Natural killer cell (primary cell): ENCODE results near the gene IGSF8. TPM values are rescaled to one million over a fixed set of nuclear protein-coding genes. Genes with fewer than 3 reads are reported as not detected.

ENCODE experiments used
- ATAC-seq, 3 donors: fragments of 150-1000 bp in 2 of 3; fragments of 200-7000 bp in 1 of 3; cut with Tn5 transposase; 1 replicate in 1 of 3; 2 replicates in 2 of 3; pipeline ENCODE4 v1.10.0; 2021; ENCODE audit warnings: mild to moderate bottlenecking in 2 of 3, moderate library complexity in 2 of 3
- DNase-seq, 2 donors: peaks; one replicate each; pipeline versions ENCODE4 v3.0.0 to v3.0.0-alpha.2; 2013 to 2021; ENCODE audit warnings: mixed read lengths in 1 of 2
- H3K27ac ChIP-seq: one replicate; pipeline ENCODE4 v1.5.1; 2013; ENCODE audit warnings: mild to moderate bottlenecking, low read length
- H3K27me3 ChIP-seq: one replicate; pipeline ENCODE4 v1.6.1; 2013; ENCODE audit warnings: low read length; ENCODE audit not compliant: control insufficient read depth, insufficient read depth
- H3K36me3 ChIP-seq: one replicate; pipeline ENCODE4 v1.6.1; 2013; ENCODE audit warnings: low read length; ENCODE audit not compliant: control insufficient read depth, insufficient read depth
- H3K4me1 ChIP-seq: one replicate; pipeline ENCODE4 v1.6.1; 2013; ENCODE audit warnings: low read length; ENCODE audit not compliant: control insufficient read depth, insufficient read depth
- H3K4me3 ChIP-seq: one replicate; pipeline ENCODE4 v1.5.1; 2013; ENCODE audit warnings: low read length
- H3K9me3 ChIP-seq: one replicate; pipeline ENCODE4 v1.6.1; 2013; ENCODE audit warnings: low read length; ENCODE audit not compliant: control insufficient read depth, insufficient read depth
- H3K27ac Mint-ChIP-seq, 2 donors: one replicate each; pipeline ENCODE4 v1.8.0; 2022; ENCODE audit warnings: mild to moderate bottlenecking in 2 of 2, mixed read lengths in 2 of 2, moderate library complexity in 1 of 2
- H3K27me3 Mint-ChIP-seq, 2 donors: one replicate each; pipeline ENCODE4 v1.8.0; 2022; ENCODE audit warnings: low read depth in 2 of 2, mixed read lengths in 2 of 2
- H3K36me3 Mint-ChIP-seq: one replicate; pipeline ENCODE4 v1.8.0; 2022; ENCODE audit warnings: mixed read lengths
- H3K4me1 Mint-ChIP-seq, 2 donors: one replicate each; pipeline ENCODE4 v1.8.0; 2022; ENCODE audit warnings: mixed read lengths in 2 of 2
- H3K4me3 Mint-ChIP-seq: one replicate; pipeline ENCODE4 v1.8.0; 2022; ENCODE audit warnings: mild to moderate bottlenecking, moderate library complexity, mixed read lengths
- H3K9me3 Mint-ChIP-seq, 2 donors: one replicate each; pipeline ENCODE4 v1.8.0; 2022; ENCODE audit warnings: mixed read lengths in 2 of 2
- WGBS: methylation state at CpG from one replicate; pipeline ENCODE4 v1.1.7; 2013; ENCODE audit warnings: missing lambda C conversion rate; ENCODE audit not compliant: insufficient coverage; 5-methylcytosine and 5-hydroxymethylcytosine counted together
- intact Hi-C: fragments of 100-400 bp; cut with micrococcal nuclease; formaldehyde crosslinking; loops from one replicate; pipeline ENCODE4 v1.14.2; 2022
- total RNA-seq, 4 donors: library from RNA; stranded (reverse); fragments of 120-200 nt in 1 of 4; gene quantifications; one replicate each; pipeline versions ENCODE4 v1.2.3 to v1.2.4, GENCODE V29; 2013 to 2022
- TF ChIP-seq, protein P1 (sequence below): fragments of 200-600 bp; IDR thresholded peaks from one replicate; pipeline ENCODE4 v1.8.0; 2022; ENCODE audit warnings: antibody characterized with exemption

The IGSF8 gene
- total RNA-seq, 3 donors from 2014 or later (not counting 1 experiment from before 2014, with no cell fraction given) = 26.3 to 35.3 (median 32.1) TPM

DNA sequence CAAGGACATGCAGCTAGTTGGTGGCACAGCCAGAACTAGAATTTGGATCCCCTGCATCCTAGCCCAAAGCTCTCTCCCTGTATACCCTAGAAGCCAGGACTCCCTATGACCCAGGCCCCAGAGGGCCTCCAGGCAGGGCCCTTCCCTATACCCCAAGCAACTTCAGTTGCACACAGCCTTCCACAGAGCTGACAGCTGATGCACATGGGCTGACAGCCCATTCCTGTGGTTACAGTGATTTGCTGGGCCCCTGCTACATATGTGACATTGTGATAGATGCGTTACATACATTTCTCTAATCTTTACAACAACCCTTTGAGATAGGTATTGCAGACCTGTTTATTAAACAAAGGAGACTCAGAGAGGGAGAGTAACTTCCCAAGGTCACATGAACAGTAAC is 23.0 kb upstream of the IGSF8 start:
- no peaks in the 10 kb centered on the region for H3K36me3 Mint-ChIP-seq
- Histone ChIP-seq H3K36me3 (no peaks in the 10 kb centered on the region), H3K9me3 (no peaks in the 10 kb centered on the region), H3K4me3 (no peak overlapping the region), H3K4me1 (no peaks in the 10 kb centered on the region), H3K27ac (no peak overlapping the region), H3K27me3 (no peaks in the 10 kb centered on the region)
- H3K27ac Mint-ChIP-seq = no peak overlapping the region
- H3K27me3 Mint-ChIP-seq = peaks cover 0 to 16% of the 10 kb centered on the region in 2 donors
- intact Hi-C loops = no loop called here
- no peaks in the 10 kb centered on the region for H3K9me3 Mint-ChIP-seq
- no peak overlapping the region for H3K4me3 Mint-ChIP-seq
- no peaks in the 10 kb centered on the region for H3K4me1 Mint-ChIP-seq
- no CpG with 5 or more reads among the region's 1 CpG for WGBS
- DNase-seq = no peak
- no peak for ATAC-seq
- TF ChIP-seq, protein P1, sequence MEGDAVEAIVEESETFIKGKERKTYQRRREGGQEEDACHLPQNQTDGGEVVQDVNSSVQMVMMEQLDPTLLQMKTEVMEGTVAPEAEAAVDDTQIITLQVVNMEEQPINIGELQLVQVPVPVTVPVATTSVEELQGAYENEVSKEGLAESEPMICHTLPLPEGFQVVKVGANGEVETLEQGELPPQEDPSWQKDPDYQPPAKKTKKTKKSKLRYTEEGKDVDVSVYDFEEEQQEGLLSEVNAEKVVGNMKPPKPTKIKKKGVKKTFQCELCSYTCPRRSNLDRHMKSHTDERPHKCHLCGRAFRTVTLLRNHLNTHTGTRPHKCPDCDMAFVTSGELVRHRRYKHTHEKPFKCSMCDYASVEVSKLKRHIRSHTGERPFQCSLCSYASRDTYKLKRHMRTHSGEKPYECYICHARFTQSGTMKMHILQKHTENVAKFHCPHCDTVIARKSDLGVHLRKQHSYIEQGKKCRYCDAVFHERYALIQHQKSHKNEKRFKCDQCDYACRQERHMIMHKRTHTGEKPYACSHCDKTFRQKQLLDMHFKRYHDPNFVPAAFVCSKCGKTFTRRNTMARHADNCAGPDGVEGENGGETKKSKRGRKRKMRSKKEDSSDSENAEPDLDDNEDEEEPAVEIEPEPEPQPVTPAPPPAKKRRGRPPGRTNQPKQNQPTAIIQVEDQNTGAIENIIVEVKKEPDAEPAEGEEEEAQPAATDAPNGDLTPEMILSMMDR = no peak

DNA sequence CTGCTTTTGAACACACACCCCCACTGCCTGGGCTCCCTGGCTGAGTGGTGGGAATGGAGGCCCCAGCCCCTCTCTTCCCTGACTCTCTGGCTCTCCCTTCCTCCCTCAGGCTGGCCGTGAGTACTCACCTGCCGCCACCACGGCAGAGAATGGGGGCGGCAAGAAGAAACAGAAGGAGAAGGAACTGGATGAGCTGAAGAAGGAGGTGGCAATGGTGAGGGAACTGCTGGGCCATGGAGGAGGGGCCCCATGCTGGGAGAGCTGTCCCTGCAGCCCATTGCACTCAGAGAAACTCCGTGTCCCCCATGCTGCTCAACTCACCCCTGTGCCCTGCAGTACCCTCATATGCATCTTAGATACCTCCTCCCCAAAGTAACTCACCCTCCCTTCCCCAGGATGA is 22.4 kb upstream of the IGSF8 start:
- Histone ChIP-seq H3K4me1 (no peaks in the 10 kb centered on the region), H3K27ac (no peak overlapping the region), H3K36me3 (no peaks in the 10 kb centered on the region), H3K4me3 (no peak overlapping the region), H3K27me3 (no peaks in the 10 kb centered on the region), H3K9me3 (no peaks in the 10 kb centered on the region)
- no peaks in the 10 kb centered on the region for H3K4me1 Mint-ChIP-seq
- ATAC-seq (no peak), DNase-seq (no peak)
- TF ChIP-seq, protein P1 = no peak
- H3K27me3 Mint-ChIP-seq = peaks cover 0 to 17% of the 10 kb centered on the region in 2 donors
- H3K27ac Mint-ChIP-seq = no peak overlapping the region
- H3K36me3 Mint-ChIP-seq = no peaks in the 10 kb centered on the region
- intact Hi-C loops = no loop called here
- no peak overlapping the region for H3K4me3 Mint-ChIP-seq
- 78% methylated on average over 3 of the region's 5 CpGs for WGBS
- H3K9me3 Mint-ChIP-seq = no peaks in the 10 kb centered on the region

DNA sequence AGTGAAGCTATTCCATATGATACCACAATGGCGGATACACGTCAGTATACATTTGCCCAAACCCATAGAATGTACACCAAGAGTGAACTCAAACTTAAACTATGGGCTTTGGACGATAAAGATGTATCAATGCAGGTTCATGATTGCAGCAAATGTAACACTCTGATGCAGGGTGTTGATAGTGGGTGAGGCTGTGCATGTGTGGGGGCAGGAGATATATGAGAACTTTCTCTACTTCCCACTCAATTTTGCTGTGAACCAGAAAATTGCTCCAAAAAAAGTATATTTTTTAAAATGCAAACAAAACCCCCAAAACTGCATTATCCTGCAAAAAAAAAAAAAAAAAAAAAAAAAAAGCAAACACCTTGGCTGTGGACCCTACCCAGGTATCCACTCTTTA is 20.5 kb upstream of the IGSF8 start:
- no peak overlapping the region for H3K4me3 Mint-ChIP-seq
- WGBS = 93% methylated on average over 2 of the region's 3 CpGs
- Histone ChIP-seq H3K27ac (no peak overlapping the region), H3K36me3 (no peaks in the 10 kb centered on the region), H3K4me3 (no peak overlapping the region), H3K9me3 (no peaks in the 10 kb centered on the region), H3K27me3 (no peaks in the 10 kb centered on the region), H3K4me1 (no peaks in the 10 kb centered on the region)
- no peak overlapping the region for H3K27ac Mint-ChIP-seq
- no peaks in the 10 kb centered on the region for H3K36me3 Mint-ChIP-seq
- H3K4me1 Mint-ChIP-seq = no peaks in the 10 kb centered on the region
- H3K9me3 Mint-ChIP-seq = no peaks in the 10 kb centered on the region
- ATAC-seq (no peak), DNase-seq (no peak)
- H3K27me3 Mint-ChIP-seq = peaks cover 0 to 17% of the 10 kb centered on the region in 2 donors
- intact Hi-C loops = no loop called here
- TF ChIP-seq, protein P1 = no peak

DNA sequence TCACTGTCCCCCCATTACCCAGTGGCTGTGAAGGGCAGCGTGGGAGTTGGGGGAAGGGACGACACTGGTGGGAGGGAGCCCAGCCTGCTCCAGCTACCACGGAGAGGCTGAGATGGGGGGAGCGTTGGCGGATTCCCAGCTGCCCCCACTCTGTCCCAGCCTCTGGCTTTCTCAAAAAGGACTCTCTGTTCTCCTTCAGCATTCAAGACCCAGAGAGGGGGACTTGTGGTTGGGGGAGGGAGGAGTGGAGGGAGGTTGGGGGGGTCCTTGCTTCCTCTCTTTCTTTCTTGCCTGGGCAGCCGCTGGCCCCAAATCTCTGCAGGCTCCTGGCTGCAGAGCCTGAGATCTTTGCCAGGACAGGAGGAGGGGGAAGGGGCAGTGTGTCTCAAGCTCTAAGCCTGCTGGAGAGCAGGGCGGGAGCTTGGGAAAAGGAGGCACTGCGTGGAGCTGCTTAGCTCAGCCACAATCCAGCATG is 19.3 kb upstream of the IGSF8 start:
- no peaks in the 10 kb centered on the region for H3K9me3 Mint-ChIP-seq
- no peaks in the 10 kb centered on the region for H3K36me3 Mint-ChIP-seq
- no peak for ATAC-seq
- Histone ChIP-seq H3K36me3 (no peaks in the 10 kb centered on the region), H3K4me1 (no peaks in the 10 kb centered on the region), H3K27ac (no peak overlapping the region), H3K4me3 (no peak overlapping the region), H3K9me3 (no peaks in the 10 kb centered on the region), H3K27me3 (no peaks in the 10 kb centered on the region)
- H3K27me3 Mint-ChIP-seq = peaks cover 0 to 18% of the 10 kb centered on the region in 2 donors
- H3K4me1 Mint-ChIP-seq = no peaks in the 10 kb centered on the region
- intact Hi-C loops = no loop called here
- H3K4me3 Mint-ChIP-seq = no peak overlapping the region
- TF ChIP-seq, protein P1 = no peak
- H3K27ac Mint-ChIP-seq = no peak overlapping the region
- DNase-seq = no peak
- 86% methylated on average over 7 of the region's 8 CpGs for WGBS
